DMS79 (cell line): ENCODE data around the gene PAQR5.
"Not testable (repeated sequence)": the region's sequence is repeated elsewhere in the genome, so short reads cannot be mapped to it uniquely, and the experiment has no call there.

ENCODE experiments used
- DNase-seq: peaks from one replicate; lab custom pipeline; 2025; lab: John Stamatoyannopoulos, UW

PAQR5 gene

DNA sequence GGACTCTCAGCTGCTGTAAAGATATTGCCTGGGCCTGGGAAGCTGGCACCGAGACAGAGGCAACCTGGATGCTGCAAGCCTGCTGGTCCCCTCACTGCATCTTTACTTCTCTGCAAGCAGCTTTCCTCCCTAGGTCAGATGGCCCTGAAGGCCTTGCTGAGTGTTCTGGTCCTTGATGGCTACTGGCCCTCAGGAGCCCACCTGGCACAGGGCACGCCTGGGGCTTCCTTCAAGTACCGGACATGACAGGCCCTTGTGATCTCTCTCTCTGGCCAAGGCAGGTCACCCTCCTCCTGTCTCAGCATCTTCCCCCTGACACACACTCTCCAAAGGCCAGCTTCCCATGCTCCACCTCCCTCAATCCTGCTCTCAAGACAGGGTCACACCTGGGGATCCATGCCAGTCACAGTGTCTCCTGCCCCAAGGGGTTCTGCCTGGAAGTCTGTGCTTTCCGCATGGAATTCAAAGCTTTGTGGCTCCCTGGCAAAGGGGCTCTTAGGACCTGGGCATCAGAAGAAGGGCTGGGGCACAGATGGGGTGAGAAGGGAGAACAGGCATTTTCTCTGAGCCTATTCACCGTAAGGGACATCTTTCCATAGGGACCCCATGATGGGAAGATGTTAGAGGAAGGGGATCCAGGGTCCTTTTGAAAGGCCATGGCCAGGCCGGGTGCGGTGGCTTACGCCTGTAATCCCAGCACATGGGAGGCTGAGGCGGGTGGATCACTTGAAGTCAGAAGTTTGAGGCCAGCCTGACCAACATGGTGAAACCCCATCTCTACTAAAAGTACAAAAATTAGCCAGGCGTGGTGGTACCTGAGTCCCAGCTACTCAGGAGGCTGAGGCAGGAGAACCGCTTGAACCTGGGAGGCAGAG, 4.7 kb upstream of the PAQR5 start:
- no peak for DNase-seq

DNA sequence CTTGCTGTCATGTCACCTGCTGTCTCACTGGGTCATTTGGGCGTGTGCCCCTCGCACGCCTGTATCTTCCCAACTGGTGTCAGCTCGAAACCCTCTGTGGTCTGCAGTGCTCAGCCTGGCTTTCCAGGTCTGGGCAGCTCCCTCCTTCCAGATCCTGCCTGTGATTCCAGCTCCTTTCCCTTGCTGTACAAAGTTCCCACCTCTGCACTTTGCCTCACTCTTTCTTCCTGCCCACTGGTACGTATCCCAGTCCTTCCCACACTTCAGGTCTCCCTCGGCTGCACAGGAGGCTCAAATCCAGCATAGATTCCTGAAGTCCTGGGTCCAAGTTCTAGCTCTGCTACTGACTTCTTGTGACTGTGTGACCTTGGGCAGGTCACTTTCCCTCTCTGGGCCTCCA, 2.1 kb upstream of the PAQR5 start:
- no peak for DNase-seq

DNA sequence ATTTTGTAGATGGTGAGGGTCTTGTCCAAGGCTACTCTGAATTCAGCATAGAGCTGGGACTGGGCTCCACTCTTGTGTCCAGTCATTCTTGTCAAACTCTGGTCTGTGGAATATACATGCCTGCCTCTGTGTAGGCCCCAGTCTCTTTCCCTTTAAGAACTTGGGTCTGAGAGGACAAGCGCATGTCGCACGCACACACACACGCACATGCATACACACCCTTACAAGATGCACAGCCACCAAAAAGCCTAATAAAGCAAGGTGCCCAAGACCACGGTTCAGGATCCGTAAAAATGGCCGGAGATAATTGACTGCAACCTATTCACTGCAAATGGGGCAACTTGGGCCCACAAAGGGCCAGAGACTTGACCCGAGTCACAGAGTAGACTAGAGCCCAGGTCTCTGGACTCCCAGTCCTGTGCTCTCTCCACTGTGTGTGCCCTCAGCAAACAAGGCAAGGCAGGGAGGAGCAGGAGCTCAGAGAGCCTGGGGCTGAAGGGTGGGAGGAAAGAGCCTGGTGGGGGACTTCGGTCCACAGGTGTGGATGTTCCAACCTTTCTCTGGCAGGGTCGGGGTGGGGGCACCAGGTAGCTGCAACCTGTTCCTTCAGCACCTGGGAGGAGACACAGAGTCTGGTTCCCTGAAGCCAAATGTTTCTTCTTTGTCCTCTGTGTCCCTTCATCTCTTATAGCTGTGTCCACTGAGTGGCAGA, 914 bp upstream of the PAQR5 start:
- DNase-seq: no peak

DNA sequence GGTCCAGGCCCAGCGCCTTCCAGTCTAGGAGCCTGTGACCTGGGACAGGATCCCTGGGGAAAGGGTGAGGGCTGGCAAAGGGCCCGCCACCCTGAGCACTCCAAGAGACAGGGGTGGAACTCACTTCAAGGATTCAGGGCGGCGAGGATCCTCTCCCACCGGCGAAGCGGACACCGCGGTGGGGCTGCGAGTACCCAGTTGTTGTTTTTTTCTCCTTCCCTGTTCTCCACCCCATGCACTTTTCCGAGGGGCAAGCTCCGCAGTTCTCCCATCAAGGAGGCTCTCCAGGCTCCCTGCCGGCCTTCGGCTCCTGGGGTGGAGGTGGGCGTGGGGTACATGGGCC, 387 bp upstream of the PAQR5 start:
- DNase-seq: no peak

DNA sequence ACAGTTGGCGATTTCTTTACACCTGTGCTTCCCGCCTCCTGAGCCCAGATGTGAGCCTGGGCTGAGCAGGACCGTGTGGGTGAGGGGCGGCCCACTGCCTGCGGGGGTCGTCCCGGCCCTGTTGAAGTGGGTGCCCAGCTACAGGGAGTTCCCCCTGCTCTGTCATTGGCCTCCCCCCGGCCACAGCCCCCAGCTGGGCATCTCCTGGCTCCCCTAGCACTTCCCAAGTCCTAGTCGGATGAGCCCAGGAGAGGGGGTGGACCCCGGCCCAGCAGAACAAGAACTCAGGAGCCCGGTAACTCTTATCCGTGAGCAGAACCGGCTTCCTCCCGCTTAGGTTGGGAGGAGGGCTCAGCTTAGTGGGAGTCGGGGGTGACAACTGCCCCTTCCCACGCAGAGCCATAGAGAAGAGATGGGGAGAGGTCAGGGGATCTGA, 757 bp downstream of the PAQR5 start:
- no peak for DNase-seq

DNA sequence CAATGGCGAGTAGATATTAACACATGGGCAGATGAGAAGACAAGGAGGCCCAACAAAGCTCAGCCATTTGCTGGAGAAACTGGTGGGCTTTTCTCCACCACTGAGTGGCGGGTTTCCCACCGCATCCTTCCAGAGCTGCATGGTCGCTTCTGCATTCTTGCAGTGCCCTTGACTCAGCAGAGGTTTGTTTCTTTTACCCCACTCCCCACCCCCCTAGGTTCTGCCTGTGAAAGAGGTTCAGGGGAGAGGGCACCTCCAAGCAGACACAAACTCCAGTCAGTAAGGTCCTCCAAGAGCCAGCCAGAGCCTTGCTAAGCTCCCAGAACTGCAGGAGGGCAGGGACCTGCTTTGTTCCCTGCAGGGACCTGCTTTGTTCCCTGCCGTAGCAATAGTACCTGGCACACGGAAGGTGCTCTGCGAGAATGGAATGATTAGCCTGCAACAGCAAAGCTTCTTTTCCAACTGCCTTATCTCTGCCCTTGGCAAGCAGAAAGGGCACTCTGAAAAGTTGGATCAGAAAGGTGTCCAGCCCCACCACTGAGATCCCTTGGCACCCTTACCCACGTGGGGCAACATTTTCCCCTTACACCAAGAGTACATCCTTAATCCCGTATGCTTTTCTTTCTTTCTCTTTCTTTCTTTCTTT, 1.4 kb downstream of the PAQR5 start:
- DNase-seq: no peak

DNA sequence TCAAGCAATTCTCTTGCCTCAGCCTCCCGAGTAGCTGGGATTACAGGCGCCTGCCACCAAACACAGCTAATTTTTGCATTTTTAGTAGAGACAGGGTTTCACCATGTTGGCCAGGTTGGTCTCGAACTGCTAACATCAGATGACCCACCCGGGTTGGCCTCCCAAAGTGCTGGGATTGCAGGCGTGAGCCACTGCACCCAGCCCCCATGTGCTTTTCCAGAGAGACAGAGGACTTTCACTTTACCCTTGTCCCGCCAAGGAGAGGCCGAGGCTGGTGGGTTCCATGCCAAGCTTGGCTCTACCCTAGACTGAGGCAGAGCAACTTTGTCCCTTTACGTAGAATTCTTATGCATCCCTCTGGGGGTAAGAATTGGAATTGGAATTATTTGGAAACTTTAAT, 2.4 kb downstream of the PAQR5 start:
- not testable (repeated sequence) for DNase-seq

DNA sequence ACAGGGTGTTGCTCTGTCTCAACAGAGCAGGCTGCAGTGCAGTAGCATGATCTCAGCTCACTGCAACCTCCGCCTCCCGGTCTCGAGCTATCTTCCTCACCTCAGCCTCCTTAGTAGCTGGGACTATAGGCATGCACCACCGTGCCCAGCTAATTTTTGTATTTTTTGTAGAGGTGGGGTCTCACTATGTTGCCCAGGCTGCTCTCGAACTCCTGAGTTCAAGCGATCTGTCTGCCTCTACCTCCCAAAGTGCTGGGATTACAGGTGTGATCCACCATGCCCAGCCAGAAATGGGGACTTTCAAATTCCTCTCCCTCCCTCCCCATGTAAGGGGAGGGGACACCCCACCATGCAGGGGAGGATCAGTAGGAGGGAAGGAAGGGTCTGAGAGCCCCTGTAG, 3.4 kb downstream of the PAQR5 start:
- not testable (repeated sequence) for DNase-seq

DNA sequence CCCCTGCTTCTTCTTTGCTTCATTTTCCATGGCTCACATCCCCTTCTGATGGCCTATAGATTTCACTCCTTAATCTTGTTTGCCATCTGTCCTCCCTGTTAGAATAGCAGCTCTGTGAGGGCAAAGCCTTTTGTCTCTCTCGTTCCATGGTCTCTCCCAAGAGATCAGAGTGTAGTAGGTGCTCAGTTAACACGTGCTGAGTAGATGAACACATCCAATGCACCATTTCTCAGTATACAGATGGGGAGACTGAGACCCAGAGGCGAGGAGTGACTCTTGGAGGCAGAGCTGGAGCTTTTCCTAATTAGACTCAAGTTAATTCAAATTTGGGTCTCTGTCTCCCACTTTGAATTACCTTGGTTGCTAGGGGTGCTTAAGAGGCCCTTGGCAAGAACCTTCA, 4.2 kb downstream of the PAQR5 start:
- DNase-seq: no peak

DNA sequence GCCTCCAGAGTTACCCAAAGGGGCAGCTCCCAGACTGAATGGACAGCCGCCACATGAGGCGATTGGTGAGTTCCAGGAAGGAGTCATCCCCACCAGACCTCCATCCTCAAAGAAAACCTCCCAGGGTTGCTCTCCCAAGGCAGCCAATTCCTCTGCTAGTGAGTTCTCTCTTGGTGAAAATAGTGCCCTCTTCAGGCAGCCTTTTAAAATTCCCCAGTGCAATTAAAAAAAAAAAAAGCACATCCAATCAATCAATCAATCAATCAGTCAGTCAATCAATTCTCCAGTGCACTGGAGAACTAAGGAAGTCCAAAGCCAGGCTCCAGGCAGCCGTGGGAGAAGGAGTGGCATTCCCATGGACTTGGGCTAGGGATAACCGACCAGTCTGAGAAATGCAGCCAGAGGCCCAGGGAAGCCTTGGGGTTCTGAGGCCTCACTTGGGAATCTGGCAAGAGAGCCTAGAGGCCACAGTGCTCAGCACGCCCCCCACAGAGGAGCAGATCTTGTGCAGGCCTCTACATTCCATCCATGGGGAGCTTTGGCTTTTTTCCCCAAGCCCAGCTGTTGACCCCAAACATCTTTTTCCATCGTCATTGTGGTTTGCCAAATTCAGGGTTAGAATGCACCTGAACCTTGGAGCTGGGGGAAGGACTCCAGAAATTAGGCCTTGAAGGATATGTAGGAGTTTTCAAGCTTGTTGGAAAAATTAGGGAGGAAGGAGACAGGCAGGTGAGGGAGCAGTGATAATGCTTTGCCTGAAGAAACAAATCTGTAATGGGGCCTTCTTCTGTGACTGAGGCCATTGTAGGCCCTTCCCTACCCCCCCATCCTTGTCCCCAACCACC, 4.8 kb downstream of the PAQR5 start:
- no peak for DNase-seq

DNA sequence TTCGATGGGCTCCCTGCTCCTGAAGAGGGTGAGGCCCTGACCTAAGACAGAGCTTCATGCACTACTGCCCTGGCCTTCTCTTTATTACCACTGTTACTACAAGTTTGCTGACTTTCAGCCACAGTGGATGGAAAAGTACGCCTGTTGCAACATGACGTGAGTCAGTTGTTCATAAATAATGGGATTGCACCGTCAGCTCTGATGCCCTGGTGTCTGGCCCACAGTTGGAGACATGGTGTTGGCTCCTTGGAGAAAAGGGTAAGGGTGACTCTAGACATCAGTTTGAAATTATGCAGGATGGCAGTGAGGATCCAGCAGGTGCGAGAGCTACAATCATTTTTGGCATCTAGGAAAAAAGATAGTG, 5.5 kb downstream of the PAQR5 start:
- no peak for DNase-seq

DNA sequence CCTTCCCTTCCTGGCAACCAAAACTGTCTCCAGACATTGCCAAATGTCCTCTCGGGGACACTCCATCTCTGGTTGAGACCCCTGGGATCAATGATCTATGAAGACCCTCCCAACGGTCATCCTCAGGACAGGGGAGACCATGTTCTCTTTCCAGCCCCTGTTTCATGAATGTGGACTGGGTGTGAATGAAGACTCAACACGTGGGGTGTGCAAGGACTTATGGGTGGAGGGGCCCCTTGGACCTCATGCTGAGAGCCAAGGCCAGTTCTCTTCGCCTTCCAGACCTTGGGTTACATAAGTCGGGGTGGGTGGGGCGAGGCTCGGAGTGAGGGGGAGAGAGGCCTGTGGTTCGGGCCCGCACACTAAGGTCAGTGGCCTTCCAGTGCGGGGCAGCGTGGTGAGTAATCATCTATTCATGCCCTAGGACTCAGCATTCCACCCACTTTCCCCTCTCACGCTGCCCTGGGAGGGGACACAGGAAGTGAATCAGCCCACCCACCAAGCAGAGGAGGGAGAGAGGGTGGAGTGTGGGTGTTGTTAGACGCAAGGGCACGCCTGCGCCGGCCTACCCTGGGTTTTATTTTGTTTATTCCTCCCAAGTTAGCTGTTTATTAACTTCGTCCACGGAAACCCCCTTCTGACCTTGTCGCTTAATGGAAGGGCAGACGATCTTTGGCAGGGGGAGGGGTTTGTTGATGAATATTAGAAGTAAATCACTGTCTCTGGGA, 6.7 kb downstream of the PAQR5 start:
- no peak for DNase-seq

DNA sequence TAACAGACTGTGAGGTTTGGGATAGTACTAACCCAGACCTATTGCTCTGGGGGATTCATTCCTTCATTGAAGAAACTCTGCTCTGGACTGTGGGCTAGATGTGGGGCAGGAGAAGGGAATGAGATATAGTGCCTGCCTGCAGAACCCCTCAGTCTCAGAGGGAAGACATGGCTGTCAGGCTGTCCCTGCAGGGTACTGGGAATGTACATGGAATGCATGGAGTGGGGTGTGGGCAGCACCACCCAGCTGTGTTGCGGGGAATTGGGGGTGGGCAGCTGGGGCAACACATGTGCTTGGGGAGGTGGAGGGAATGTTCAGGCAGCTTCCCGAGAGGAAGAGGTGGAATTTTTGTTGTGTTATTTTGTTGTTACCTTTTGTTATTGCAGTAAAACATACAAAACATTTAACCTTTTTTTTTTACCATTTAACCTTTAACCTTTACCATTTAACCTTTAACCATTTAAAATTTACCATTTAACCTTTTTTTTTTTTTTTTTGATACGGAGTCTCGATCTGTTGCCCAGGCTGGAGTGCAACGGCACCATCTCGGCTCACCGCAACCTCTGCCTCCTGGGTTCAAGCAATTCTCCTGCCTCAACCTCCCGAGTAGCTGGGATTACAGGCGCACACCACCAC, 7.3 kb downstream of the PAQR5 start:
- no peak for DNase-seq

DNA sequence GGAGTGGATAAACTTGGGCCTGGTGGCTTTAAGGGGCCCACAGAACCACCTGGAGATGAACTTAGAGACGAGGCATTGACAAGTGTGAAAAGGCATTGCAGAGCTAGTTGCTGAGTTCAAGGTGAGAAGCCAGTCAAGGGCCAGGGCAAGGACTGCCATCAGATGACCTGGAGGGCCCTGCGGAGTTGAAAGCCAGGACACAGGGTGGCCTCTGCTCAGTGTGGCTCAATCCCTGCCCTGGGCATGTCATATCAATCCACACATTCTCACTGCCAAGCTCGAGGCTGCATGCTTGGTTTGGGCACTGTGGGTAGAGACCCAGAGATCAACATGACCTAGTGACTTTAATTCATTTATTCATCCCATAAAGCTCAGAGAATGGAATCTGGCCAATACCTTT, 9.2 kb downstream of the PAQR5 start:
- no peak for DNase-seq

DNA sequence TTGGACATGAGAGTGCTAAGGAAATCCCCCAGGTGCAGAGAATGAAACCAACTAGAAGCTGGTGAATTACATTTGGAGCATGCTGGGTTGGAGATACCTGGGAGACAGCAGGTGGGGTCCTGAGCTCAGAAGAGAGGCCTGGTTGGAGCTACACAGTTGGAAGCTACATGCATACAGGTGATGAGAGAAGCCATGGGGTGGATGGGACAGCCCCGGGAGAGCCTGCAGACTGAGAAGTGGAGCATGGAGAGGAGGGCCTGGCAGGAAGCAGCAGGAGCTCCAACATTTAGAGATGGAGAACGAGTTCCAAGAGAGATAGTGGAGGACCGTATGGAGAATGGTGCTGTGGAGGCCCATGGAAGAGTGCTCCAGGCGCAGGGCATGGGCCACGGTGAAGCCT, 10.2 kb downstream of the PAQR5 start:
- DNase-seq: no peak

DNA sequence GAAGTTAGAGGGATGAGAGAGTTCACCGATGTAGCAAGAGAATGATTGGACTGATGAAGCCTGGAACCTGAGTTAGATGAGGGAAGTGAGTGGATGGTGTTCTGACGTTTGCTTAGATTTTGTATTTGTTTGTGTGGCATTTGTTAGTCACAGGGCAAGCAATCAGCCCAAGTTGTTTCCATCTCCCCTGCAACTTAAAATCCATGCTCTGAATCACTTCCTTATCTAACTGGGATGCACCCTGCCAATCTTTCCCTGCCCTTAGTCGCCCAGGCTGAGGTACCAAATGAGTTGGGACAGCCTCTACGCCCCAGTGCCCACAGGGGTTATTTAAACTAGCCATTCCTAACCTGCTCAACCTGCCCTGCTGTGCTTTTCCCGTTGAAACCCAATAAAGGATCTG, 12.6 kb downstream of the PAQR5 start:
- no peak for DNase-seq

DNA sequence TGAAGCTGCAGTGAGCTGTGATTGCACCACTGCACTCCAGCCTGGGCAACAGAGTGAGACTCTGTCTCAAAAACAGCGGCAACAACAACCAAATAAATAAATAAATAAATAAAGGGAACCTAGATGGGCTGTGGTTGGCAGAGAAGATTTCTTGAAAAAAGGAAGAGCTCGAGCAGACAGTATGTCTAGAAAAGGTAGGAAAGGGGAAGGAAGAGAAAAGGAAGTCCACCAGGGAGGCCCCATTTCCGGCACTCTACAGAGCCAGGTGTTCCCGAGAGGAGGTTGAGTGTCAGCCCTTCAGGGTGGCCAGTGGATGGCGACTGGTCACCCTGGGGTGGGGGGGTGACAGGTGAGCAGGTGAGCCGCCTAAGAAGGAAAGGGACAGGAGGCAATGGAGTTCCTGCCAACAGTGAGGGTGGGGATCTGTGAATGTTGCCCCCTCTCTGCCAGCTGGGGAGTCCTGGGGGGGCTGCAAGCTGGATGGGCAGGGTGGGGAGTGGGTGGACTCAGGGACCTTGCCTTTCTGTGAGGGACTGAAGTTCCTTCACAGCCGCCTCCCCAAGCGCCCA, 14.8 kb downstream of the PAQR5 start:
- DNase-seq: no peak

DNA sequence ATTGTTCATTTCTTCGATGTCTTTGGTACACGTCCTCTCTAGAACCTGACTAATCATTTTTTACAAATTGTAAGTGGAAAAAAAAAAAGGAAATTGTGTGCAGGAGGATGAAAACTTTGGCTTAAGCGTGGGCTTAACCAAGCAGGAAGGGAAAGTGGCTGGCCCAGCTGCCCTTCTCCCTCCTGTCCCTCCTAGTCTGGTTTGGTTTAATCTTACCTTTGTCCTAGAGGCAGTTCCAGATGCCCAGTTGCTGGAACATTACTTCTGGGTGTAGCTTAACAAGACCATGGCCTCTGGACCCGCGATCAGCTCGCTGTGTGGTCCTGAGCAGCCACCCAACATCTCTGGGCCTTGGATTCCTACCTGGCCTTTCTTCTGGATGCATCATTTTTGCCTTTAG, 15.4 kb downstream of the PAQR5 start:
- DNase-seq: no peak

DNA sequence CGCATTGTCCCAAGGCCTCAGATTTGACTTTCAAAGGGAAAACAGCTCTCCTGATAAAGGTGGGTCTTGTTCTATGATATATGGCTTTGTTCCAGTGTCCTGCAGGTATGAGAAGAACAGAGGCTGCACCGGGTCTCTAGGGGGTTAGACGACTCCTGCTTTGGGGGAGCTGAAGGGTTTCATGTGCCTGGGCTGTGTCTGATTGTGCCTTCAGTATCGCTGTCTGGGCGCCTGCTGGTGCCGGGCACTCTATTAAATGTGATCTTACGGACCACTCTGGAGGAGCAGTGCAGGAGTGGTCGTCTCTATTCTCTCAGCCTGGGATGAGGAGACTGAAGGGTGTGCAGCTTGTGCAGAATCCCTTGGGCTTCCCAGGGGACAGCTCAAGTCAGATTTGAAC, 16.0 kb downstream of the PAQR5 start:
- no peak for DNase-seq

DNA sequence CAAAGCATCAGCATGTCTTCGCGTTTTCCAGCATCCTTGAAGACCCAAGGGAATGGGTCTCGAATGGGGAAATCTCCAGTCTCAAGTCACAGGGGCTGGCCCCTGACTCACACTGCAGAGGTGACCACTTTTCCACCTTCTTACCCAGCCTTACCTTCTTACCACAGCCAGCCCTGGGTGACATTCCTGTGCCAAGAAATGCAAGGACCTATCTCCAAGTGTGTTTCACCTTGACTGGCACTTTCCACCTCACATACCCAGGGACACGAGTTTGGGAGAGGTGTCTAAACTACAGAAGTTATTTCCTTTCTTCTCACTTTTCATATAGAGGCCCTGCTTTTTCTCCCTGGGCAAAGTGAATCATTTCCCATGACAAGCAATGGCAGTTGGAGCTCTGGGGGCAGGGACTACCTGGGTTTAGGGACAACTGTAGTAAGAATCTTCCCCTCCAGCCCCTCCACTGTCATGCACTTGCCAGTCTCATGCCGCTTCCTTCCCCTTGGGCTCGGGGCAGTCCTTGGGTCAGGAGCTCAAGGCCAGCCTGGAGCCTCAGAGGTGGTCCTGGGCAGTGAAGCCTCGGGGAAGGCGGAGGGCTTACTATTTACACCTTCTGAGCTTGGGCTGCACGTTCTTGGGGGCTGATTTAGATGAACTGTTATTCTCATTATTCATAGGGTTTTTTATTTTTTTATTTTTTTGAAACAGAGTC, 16.8 kb downstream of the PAQR5 start:
- no peak for DNase-seq
